OCI-LY7 (cell line): ENCODE results near the gene MTFP1.

Source experiments
- EZH2phosphoT487 ChIP-seq: fragments of 200-600 bp; sonication (generic); IDR thresholded peaks from 2 replicates; pipeline ENCODE4 v1.6.1; 2018; ENCODE audit warnings: low read depth, borderline replicate concordance, mild to moderate bottlenecking, mixed run types, antibody characterized with exemption, low read length, moderate library complexity, mixed read lengths
- TF ChIP-seq, protein P1 (sequence below): fragments of 200-600 bp; sonication (generic); conservative IDR thresholded peaks from 2 replicates; pipeline ENCODE4 v1.5.1; 2014; ENCODE audit warnings: mild to moderate bottlenecking, antibody characterized with exemption, low read length, moderate library complexity, mixed read lengths

DNA sequence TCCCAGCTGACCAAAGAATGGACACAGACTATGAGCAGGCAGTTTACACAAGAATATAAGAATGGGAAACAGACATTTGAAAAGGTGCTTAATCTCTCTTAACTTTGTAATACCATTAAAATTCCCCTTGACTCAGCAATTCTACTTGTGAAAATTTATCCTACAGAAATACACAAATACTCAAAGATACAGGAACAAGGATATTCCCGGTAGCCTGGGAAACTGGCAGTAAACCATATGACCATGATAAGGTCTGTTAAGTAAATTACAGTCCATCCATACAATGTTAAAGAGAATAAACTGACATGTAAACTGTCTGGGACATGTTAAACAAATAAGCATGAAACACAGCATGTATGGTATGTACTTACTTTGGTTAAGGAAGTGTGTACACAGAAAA, 8.7 kb upstream of the MTFP1 start:
- TF ChIP-seq, protein P1, sequence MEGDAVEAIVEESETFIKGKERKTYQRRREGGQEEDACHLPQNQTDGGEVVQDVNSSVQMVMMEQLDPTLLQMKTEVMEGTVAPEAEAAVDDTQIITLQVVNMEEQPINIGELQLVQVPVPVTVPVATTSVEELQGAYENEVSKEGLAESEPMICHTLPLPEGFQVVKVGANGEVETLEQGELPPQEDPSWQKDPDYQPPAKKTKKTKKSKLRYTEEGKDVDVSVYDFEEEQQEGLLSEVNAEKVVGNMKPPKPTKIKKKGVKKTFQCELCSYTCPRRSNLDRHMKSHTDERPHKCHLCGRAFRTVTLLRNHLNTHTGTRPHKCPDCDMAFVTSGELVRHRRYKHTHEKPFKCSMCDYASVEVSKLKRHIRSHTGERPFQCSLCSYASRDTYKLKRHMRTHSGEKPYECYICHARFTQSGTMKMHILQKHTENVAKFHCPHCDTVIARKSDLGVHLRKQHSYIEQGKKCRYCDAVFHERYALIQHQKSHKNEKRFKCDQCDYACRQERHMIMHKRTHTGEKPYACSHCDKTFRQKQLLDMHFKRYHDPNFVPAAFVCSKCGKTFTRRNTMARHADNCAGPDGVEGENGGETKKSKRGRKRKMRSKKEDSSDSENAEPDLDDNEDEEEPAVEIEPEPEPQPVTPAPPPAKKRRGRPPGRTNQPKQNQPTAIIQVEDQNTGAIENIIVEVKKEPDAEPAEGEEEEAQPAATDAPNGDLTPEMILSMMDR = no peak
- no peak for TF ChIP-seq EZH2phosphoT487
